HPDE6-E6E7 (cell line): ENCODE data around the gene EPHA7.

Experiments used
- DNase-seq: peaks from one replicate; pipeline ENCODE4 v3.0.0; 2011; ENCODE audit warnings: missing footprints; ENCODE audit errors: extremely low spot score

Gene EPHA7

DNA sequence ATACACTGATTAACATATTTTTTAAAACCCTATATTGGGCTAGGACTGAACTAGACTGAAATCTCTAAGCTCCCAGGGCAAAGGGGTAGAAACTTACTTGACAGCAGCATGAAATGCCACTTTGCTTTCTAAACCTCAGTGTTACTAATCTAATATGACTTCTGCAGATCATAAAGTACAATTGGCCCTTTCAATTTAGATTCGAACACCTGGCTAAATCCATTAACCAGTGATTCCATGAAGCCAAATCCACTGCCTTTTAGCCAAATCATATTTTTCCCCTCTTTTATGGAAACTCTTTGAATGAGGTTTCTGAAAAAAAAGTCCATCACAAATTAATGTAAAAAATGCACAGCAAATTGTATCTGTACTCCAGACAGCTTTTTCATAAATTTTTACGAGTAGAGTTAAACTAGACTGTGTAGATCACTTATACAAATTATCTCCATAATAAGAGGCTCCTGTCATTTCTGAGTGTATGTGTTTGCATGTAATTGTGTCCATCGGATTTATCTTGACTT is 25.7 kb downstream of the EPHA7 start:
- DNase-seq, result no peak

DNA sequence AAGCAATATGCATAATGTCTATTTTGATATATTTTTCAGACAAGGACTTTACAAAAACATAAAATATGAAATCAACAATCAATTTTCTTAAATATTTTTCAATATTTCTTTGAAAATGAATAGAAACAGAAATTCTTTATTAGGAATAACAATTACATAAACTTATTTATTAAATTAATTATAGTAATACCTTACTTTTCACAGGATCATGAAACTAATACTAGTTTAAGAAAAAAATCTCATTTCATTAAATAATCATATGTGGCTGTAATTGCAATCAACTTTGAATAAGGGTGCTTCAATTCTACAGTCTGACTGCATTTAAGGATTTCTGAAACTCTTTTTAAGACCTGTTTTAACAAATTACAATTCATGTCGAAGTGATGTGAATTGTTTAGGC is 26.6 kb downstream of the EPHA7 start:
- no peak for DNase-seq

GRCh38 chr6:93391965-93392364 is 27.4 kb downstream of the EPHA7 start:
- no peak for DNase-seq

DNA sequence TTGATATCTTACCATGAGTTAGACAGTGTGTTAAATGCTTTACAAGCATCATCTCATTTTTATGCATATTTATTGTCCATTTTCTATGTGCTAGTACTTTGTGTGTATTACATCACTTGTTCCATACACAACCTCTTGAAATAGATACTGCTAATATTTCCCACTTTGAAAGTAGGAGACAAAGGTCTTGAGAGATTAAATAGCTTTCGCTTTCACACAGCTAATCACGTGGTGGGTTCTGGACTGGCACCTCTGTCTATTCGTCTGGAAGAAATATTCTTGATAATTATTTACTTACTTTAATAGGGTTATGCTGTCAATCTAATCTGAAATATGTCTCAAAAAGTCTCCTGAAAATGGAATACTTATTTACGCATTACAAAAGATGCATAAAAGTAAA is 30.2 kb downstream of the EPHA7 start:
- no peak for DNase-seq

- no peak for DNase-seq
Measured at GRCh38 chr6:93388070-93388469, 31.3 kb downstream of the EPHA7 start.

GRCh38 chr6:93376026-93376540 is 43.3 kb downstream of the EPHA7 start:
- no peak for DNase-seq

DNA sequence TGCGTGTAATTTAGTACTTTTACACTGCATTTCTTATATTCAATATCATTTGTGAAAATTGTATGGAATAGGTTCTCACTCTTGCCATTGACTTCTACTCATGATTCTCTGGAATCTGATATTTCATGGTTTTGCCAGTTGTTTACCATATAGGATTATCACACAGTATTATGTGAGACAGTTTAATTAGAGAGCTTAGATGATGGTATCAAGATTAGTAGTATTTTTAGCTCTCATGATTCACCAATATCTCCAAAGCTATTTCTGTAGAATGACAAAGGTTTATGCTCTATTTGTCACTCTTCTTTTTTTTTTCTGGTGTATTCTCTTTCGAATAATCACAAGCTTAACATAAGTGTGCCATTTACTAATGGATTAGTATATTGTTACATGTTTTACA is 45.9 kb downstream of the EPHA7 start:
- DNase-seq, result no peak

GRCh38 chr6:93371756-93372155 is 47.6 kb downstream of the EPHA7 start:
- DNase-seq, result no peak

DNA sequence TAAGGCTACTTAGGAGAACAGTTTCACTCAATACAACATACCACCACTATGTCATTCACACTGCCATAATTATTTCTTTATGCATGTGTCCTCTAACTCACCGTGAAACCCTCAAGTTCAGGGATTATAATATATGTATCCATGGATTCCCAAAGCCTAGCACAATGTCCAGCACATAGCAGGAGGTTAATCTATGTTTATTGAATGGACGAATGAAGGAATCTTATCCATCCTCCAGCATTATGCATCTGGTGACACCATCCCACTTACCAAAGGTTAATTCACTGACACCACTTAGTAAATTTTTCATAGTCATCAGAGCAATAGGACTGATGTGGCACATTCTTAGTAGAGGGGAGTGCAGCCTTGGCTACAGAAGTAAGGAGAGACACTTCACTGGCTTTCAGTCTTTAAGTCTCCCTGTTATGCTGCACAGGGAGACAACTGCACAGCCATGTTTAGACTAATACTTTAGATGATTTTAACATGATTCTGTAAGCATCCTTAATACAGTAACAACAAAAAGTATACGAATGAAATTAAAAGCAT is 49.7 kb downstream of the EPHA7 start:
- DNase-seq, result no peak

GRCh38 chr6:93366506-93366905 is 52.9 kb downstream of the EPHA7 start:
- DNase-seq, result no peak

DNA sequence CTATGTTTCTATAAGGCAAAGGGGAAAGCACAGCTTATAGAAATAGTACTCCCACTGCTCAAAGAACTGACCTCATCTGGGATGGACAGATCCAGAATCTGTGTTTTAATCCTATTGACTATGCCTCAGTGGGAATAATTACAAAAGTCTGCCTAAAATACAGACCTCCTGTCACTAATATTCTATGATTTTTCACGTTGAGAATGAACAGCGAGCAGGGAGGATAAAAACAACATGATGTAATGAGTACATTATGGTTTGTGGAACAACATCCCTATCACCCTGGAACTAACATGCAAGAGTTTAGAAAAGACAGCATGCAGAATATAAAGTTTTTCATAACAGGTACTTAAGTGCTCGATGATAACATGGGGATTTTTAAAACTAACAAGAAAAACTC is 53.9 kb downstream of the EPHA7 start:
- DNase-seq, result no peak

GRCh38 chr6:93358435-93358834 is 60.9 kb downstream of the EPHA7 start:
- no peak for DNase-seq

GRCh38 chr6:93352604-93353003 is 66.8 kb downstream of the EPHA7 start:
- no peak for DNase-seq

DNA sequence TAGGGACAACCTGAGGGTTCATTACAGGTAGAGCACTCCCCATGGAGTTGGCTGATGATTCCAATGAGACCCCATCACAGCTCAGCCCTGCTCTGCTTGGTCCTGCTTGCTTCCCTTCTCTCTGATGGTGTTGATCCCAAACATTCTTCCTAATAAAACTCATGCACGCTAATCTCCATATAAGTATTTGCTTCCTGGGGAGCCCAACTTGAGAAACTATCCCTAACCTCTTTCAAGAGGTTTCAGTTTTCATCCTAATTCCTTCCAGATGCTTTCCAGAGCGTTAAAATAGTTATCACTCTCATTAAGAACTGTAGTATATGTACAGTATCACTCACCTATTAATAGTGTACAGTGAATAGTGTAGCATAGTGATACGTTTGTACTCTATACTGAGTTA is 68.1 kb downstream of the EPHA7 start:
- no peak for DNase-seq

- no peak for DNase-seq
Measured at GRCh38 chr6:93350774-93351173, 68.6 kb downstream of the EPHA7 start.

GRCh38 chr6:93344333-93344835 is 75.0 kb downstream of the EPHA7 start:
- no peak for DNase-seq

DNA sequence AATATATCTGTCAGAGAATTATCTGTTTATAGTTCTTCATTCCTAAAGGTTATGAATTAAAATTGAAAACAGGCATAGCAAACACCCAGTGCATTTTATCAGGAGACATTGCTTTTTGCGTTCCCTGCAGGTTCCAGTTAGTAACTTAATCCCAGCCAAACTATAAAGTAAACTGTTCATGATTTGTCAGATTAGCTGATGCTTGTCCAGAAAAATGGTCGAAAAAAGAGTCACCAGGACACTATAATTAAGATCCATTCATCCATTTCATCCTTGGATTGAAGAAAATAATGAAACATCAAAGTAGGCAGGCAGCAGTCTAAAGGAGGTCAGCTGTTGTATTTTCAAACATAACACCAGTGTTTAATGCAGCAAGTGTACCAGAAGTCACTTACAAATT is 75.9 kb downstream of the EPHA7 start:
- DNase-seq, result no peak

GRCh38 chr6:93341900-93342613 is 77.3 kb downstream of the EPHA7 start:
- no peak for DNase-seq

GRCh38 chr6:93337772-93338394 is 81.5 kb downstream of the EPHA7 start:
- DNase-seq, result no peak

DNA sequence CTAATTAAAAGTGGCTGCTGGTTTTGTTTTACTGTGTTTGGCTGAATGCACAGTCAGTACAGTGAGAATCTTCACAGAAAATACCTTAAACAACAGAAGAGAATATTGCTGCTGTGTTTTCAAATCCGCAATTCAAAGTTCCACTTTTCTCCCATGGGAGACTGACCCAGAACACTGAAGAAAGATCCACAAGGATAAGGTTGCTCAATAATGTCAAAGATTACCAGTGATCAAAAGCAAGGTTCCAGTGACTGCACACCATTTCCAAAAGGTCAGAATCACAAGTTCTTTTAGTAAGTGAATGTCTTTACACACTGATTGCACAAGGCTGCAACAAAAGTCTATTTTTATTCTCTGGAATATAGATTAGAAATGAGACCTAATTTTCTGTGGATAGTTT is 82.3 kb downstream of the EPHA7 start:
- no peak for DNase-seq

DNA sequence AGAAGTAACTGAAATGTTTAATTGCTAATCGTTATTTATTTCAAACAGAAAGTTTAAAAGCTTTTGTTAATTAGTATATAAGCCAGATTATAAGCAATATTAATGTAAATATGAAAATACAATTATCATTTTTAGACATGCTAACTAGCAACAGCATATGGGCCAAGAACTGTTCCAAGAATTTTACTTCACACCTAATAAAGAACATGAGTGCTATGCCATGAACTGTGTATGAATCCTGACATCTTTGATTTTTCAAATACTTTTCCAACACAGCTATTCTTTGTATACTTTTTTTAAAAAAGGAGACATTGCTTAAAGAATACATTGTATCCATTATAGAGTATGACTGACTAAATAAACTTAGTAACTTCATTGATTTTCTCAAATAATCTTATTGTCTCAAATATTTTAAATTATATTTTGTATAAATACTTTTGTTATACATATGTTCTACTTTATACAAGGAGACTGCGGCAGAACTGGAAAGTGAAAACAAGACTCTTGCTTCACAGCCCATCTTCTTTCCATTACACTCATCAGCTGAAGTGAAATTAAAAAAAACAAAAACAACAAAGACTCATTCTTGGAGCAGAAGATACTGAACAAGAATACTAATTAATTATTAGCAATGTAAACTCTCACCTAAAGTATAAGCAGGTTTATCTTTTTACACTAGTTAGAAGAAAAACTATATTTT is 89.9 kb downstream of the EPHA7 start:
- no peak for DNase-seq

- DNase-seq, result no peak
Measured at GRCh38 chr6:93327857-93328256, 91.5 kb downstream of the EPHA7 start.
